WERI-Rb-1 (cell line): ENCODE measurements around the gene MTERF4.

Experiments
- DNase-seq: peaks from one replicate; pipeline ENCODE4 v3.0.0-alpha.2; 2020
- H3K27ac ChIP-seq: fragments of 250-450 bp; sonication (Bioruptor Pico); 2 replicates; pipeline ENCODE4 v1.5.1; 2020; ENCODE audit warnings: mild to moderate bottlenecking, moderate library complexity
- H3K27me3 ChIP-seq: fragments of 250-450 bp; sonication (Bioruptor Pico); 2 replicates; pipeline ENCODE4 v1.5.1; 2021; ENCODE audit warnings: mild to moderate bottlenecking, low read depth, moderate library complexity; ENCODE audit not compliant: insufficient read depth, severe bottlenecking
- H3K36me3 ChIP-seq: fragments of 250-450 bp; sonication (Bioruptor Pico); 2 replicates; pipeline ENCODE4 v1.5.1; 2020; ENCODE audit warnings: mild to moderate bottlenecking, moderate library complexity
- H3K4me3 ChIP-seq: 2 replicates; pipeline ENCODE4 v1.5.1; 2011; ENCODE audit warnings: low read depth, mild to moderate bottlenecking, control low read depth, low read length
- H3K9me3 ChIP-seq: fragments of 250-450 bp; sonication (Bioruptor Pico); 2 replicates; pipeline ENCODE4 v1.5.1; 2021; ENCODE audit warnings: mild to moderate bottlenecking, moderate library complexity; ENCODE audit not compliant: severe bottlenecking
- CTCF ChIP-seq: IDR thresholded peaks from 2 replicates; pipeline ENCODE4 v1.5.1; 2011; ENCODE audit warnings: low read depth, mild to moderate bottlenecking, control low read depth, inconsistent platforms, low read length

The MTERF4 gene

GRCh38 chr2:241102239-241102803 is at the start of gene MTERF4:
Gene MTERF4 (minus strand): TSS chr2:241102287. CDS start chr2:241102273, 14 bp downstream.
- peaks cover 44% of the 10 kb centered on the region for H3K36me3 ChIP-seq
- H3K27ac ChIP-seq, result peak within 1 kb of the TSS; percentile 87
- H3K27me3 ChIP-seq, result no peaks in the 10 kb centered on the region
- TF ChIP-seq CTCF, result no peak
- H3K4me3 ChIP-seq, result peak within 1 kb of the TSS; percentile 78
- peak; percentile 88 for DNase-seq
- H3K9me3 ChIP-seq, result no peaks in the 10 kb centered on the region

- no peak for TF ChIP-seq CTCF
- H3K4me3 ChIP-seq, result peak overlapping the region; percentile 66
- DNase-seq, result no peak
- H3K27ac ChIP-seq, result peak overlapping the region; percentile 69
- no peaks in the 10 kb centered on the region for H3K27me3 ChIP-seq
- H3K9me3 ChIP-seq, result no peaks in the 10 kb centered on the region
- H3K36me3 ChIP-seq, result peaks cover 12% of the 10 kb centered on the region
These were observed 48.8 kb upstream of the MTERF4 start for GRCh38 chr2:241150660-241151530.

- DNase-seq, result peak; percentile 96
- Histone ChIP-seq H3K27ac (peak within 1 kb of the TSS; percentile 85), H3K36me3 (peaks cover 12% of the 10 kb centered on the region), H3K4me3 (peak within 1 kb of the TSS; percentile 66), H3K9me3 (no peaks in the 10 kb centered on the region), H3K27me3 (no peaks in the 10 kb centered on the region)
- 0 out of 2 replicates have a peak, but pooled peaks have one; percentile 3 for TF ChIP-seq CTCF
These were observed 48.0 kb upstream of the MTERF4 start, which contains the start of gene PPP1R7 for GRCh38 chr2:241149925-241150659. Gene PPP1R7 (plus strand): TSS chr2:241150467. CDS start chr2:241150496, 29 bp downstream.

GRCh38 chr2:241149675-241149924 is 47.5 kb upstream of the MTERF4 start:
- Histone ChIP-seq H3K27ac (peak overlapping the region; percentile 85), H3K4me3 (peak overlapping the region; percentile 66), H3K9me3 (no peaks in the 10 kb centered on the region), H3K36me3 (peaks cover 13% of the 10 kb centered on the region), H3K27me3 (no peaks in the 10 kb centered on the region)
- no peak for TF ChIP-seq CTCF
- no peak for DNase-seq

GRCh38 chr2:241148891-241149674 is 47.0 kb upstream of the MTERF4 start, which contains the start of gene PASK:
Gene PASK (minus strand): TSS chr2:241149472. CDS start chr2:241143032, 6,440 bp downstream.
- H3K4me3 ChIP-seq, result peak within 1 kb of the TSS; percentile 66
- H3K27me3 ChIP-seq, result no peaks in the 10 kb centered on the region
- TF ChIP-seq CTCF, result no peak
- H3K27ac ChIP-seq, result peak within 1 kb of the TSS; percentile 85
- peak; percentile 97 for DNase-seq
- peaks cover 15% of the 10 kb centered on the region for H3K36me3 ChIP-seq
- H3K9me3 ChIP-seq, result no peaks in the 10 kb centered on the region
